ENCODE results near the gene HOXA7. TPM values are rescaled to one million over a fixed set of nuclear protein-coding genes. Genes with fewer than 3 reads are reported as not detected.

The HOXA7 gene
- total and polyA plus RNA-seq, 2 experiments from 2014 or later, result 0.83 TPM; not detected in 1

GRCh38 chr7:27158436-27159265 lies 2.2 kb upstream of the HOXA7 start:
- H3K9me2 ChIP-seq (replicated peaks; ENCODE audit: insufficient read depth), result no peaks in the 10 kb centered on the region
- H3K36me3 ChIP-seq (replicated peaks; ENCODE audit: insufficient read depth, low read depth), result no peaks in the 10 kb centered on the region
- H4K20me1 ChIP-seq (ENCODE audit: insufficient read depth, poor library complexity, severe bottlenecking), result no peaks in the 10 kb centered on the region
- no peak overlapping the region for H3K4me2 ChIP-seq
- peaks cover 19% of the 10 kb centered on the region for H3K4me1 ChIP-seq (ENCODE audit: insufficient read depth)
- WGBS (ENCODE audit: low lambda C conversion rate, missing lambda C conversion rate), result 48% methylated on average over 35 of the region's 35 CpGs
- H2AFZ ChIP-seq, result no peak overlapping the region
- H3K4me3 ChIP-seq, result no peak overlapping the region
- no peaks in the 10 kb centered on the region for H3K9me3 ChIP-seq (ENCODE audit: low read depth)
- no peak for DNase-seq (ENCODE audit: low spot score)
- H3K27ac ChIP-seq, result no peak overlapping the region
- TF ChIP-seq CTCF (IDR thresholded peaks at IDR 0.05; ENCODE audit: poor library complexity), result no peak
- TF ChIP-seq EZH2phosphoT487 (IDR thresholded peaks at IDR 0.05; ENCODE audit: low read depth, severe bottlenecking, unreplicated experiment), result peak; percentile 80
- peak; percentile 29 for TF ChIP-seq EZH2 (IDR thresholded peaks at IDR 0.05; ENCODE audit: borderline replicate concordance)
- peaks cover 13% of the 10 kb centered on the region for H3K79me2 ChIP-seq
- peaks cover 92% of the 10 kb centered on the region for H3K27me3 ChIP-seq

- H4K20me1 ChIP-seq (ENCODE audit: insufficient read depth, poor library complexity, severe bottlenecking), result no peaks in the 10 kb centered on the region
- peaks cover 6% of the 10 kb centered on the region for H3K79me2 ChIP-seq
- no peaks in the 10 kb centered on the region for H3K9me3 ChIP-seq (ENCODE audit: low read depth)
- H3K4me2 ChIP-seq, result no peak overlapping the region
- TF ChIP-seq EZH2phosphoT487 (IDR thresholded peaks at IDR 0.05; ENCODE audit: low read depth, severe bottlenecking, unreplicated experiment) (peak; percentile 40), EZH2 (IDR thresholded peaks at IDR 0.05; ENCODE audit: borderline replicate concordance) (peak; percentile 64), CTCF (IDR thresholded peaks at IDR 0.05; ENCODE audit: poor library complexity) (no peak)
- H3K9me2 ChIP-seq (replicated peaks; ENCODE audit: insufficient read depth), result no peaks in the 10 kb centered on the region
- H3K27ac ChIP-seq, result no peak overlapping the region
- peaks cover 19% of the 10 kb centered on the region for H3K4me1 ChIP-seq (ENCODE audit: insufficient read depth)
- no peak overlapping the region for H2AFZ ChIP-seq
- 42% methylated on average over 24 of the region's 30 CpGs for WGBS (ENCODE audit: low lambda C conversion rate, missing lambda C conversion rate)
- no peak for DNase-seq (ENCODE audit: low spot score)
- H3K27me3 ChIP-seq, result peaks cover 92% of the 10 kb centered on the region
- H3K36me3 ChIP-seq (replicated peaks; ENCODE audit: insufficient read depth, low read depth), result no peaks in the 10 kb centered on the region
- H3K4me3 ChIP-seq, result no peak overlapping the region
Observed at GRCh38 chr7:27157702-27158431, 1.4 kb upstream of the HOXA7 start.

- H3K27ac ChIP-seq, result no peak overlapping the region
- H4K20me1 ChIP-seq (ENCODE audit: insufficient read depth, poor library complexity, severe bottlenecking), result no peaks in the 10 kb centered on the region
- H3K4me2 ChIP-seq, result peak overlapping the region; percentile 79
- 38% methylated on average over 26 of the region's 30 CpGs for WGBS (ENCODE audit: low lambda C conversion rate, missing lambda C conversion rate)
- H3K9me2 ChIP-seq (replicated peaks; ENCODE audit: insufficient read depth), result no peaks in the 10 kb centered on the region
- H3K36me3 ChIP-seq (replicated peaks; ENCODE audit: insufficient read depth, low read depth), result no peaks in the 10 kb centered on the region
- no peaks in the 10 kb centered on the region for H3K79me2 ChIP-seq
- no peak overlapping the region for H3K4me3 ChIP-seq
- peaks cover 92% of the 10 kb centered on the region for H3K27me3 ChIP-seq
- H3K4me1 ChIP-seq (ENCODE audit: insufficient read depth), result peaks cover 19% of the 10 kb centered on the region
- TF ChIP-seq CTCF (IDR thresholded peaks at IDR 0.05; ENCODE audit: poor library complexity) (no peak), EZH2phosphoT487 (IDR thresholded peaks at IDR 0.05; ENCODE audit: low read depth, severe bottlenecking, unreplicated experiment) (no peak), EZH2 (IDR thresholded peaks at IDR 0.05; ENCODE audit: borderline replicate concordance) (no peak)
- H3K9me3 ChIP-seq (ENCODE audit: low read depth), result no peaks in the 10 kb centered on the region
- peak overlapping the region; percentile 76 for H2AFZ ChIP-seq
- DNase-seq (ENCODE audit: low spot score), result no peak
Observed at GRCh38 chr7:27156916-27157701, 634 bp upstream of the HOXA7 start.
